Measurements from ENCODE around the gene ASPG. TPM values are rescaled to one million over a fixed set of nuclear protein-coding genes. Genes with fewer than 3 reads are reported as not detected.

ASPG gene
- polyA plus RNA-seq, 3 donors: 9.6 to 11.0 (median 10.8) TPM

DNA sequence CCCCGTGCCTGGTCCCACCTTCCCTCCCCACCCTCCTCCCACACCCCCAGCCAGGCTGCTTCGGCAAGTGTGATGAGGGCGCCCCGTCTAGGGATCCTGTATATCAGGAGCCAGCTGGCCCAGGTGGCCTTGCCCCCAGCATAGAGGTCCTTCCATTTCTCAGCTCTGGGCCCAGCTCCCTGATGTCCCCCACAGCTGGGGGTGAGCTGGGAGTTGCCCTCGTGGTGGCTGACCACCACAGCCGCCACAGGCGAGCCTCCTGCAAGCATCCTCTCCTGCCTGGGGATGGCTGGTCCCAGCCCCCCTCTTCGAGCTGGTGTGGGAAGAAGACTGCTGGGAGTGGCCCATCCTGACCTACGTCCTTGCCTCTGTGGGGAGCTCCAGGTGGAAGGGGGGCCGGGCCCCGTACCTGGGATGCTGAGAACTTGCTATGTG, 7.4 kb downstream of the ASPG start:
- no peak for DNase-seq (ENCODE audit: low read depth in 3 of 3, low spot score in 2 of 3)

DNA sequence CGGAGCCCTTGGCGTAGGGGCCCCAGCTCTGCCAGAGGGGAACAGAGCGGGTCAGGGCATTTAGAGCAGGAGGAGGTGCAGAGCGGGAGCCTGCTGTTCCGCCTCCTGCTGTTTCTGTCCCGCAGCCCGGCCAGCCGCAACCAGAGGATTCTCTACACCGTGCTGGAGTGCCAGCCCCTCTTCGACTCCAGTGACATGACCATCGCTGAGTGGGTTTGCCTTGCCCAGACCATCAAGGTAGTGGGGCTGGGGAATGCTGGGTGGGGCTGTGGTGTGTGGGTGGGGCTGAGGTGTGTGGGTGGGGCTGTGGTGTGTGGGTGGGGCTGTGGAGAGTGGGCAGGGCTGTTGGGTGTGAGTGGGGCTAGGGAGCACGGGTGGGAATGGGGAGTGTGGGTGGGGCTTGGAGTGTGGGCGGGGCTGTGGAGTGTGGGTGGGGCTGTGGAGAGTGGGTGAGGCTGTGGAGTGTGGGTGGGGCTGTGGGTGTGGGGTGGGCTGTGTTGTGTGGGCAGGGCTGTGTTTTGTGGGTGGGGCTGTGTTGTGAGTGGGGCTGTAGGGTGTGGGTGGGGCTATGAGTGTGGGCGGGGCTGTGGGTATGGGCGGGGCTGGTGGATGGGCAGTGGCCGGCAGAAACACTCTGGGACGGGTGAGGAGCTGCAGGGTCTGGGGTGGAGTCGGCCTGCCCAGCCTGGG, 8.0 kb downstream of the ASPG start:
- no peak for DNase-seq (ENCODE audit: low read depth in 3 of 3, low spot score in 2 of 3)

GRCh38 chr14:104094056-104094708, 8.7 kb downstream of the ASPG start:
- DNase-seq (ENCODE audit: low read depth in 3 of 3, low spot score in 2 of 3): no peak

- DNase-seq (ENCODE audit: low read depth in 3 of 3, low spot score in 2 of 3): no peak
Measured at GRCh38 chr14:104094709-104095425, 9.4 kb downstream of the ASPG start.

DNA sequence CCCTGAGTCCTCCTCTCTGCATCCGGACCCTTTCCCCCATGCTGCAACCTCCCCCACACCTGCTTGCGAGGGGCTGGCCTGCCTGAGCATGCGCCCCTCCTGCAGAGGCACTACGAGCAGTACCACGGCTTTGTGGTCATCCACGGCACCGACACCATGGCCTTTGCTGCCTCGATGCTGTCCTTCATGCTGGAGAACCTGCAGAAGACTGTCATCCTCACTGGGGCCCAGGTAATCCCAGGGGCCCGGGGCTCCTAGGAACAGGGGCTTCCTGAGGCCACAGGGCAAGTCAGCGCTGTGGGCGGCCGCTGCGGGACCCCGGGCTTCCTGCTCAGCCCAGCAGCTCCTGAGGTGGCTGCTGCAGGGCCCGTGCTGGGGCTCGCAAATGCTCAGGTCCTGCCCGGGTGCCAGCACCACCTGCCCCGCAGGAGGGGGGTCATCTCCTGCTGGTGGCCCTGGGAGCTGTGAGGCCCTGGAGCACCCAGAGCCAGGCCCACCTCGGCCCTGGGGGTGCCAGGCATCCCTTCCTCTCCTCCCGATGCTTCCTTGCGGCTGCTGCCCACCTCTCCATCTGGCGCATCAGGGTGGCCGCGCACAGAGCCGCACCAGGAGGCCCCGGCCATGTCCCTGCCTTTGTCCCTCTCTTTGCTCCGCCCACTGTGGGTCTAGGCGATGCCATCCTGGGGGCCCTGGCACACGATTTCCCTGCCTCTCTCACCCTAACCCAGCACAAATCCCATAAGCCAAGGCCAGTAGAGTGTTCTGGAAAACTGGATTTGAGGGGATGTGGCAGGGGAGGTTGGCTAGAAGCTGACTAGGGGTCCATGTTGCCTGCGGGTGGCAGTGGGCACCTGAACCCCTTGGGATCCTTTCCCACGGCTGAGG, 10.2 kb downstream of the ASPG start:
- no peak for DNase-seq (ENCODE audit: low read depth in 3 of 3, low spot score in 2 of 3)

DNA sequence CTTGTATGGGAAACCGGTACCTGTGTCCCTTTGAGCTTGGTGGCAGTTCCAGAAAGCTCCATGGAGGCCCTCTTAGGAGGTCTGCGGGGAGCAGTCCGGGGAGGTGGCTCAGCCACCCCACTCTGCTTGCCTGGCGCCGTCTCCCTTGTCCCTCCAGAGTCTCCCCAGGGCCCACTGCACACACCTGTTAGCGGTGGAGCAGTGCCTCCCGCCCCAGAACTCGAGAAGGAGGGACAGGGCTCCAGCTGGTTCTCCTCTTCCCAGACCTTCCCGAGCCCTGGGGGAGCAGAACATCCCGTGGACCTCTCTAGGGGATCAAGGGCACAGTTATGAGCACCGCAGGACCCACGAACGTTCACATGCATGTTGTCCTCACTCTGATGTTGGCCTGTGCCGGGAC, 10.8 kb downstream of the ASPG start:
- DNase-seq (ENCODE audit: low read depth in 3 of 3, low spot score in 2 of 3): no peak

- DNase-seq (ENCODE audit: low read depth in 3 of 3, low spot score in 2 of 3): no peak
Measured at GRCh38 chr14:104096751-104097700, 11.5 kb downstream of the ASPG start.

GRCh38 chr14:104098272-104099095, 13.0 kb downstream of the ASPG start:
- no peak for DNase-seq (ENCODE audit: low read depth in 3 of 3, low spot score in 2 of 3)

GRCh38 chr14:104099096-104100041, 13.9 kb downstream of the ASPG start:
- DNase-seq (ENCODE audit: low read depth in 3 of 3, low spot score in 2 of 3): no peak

DNA sequence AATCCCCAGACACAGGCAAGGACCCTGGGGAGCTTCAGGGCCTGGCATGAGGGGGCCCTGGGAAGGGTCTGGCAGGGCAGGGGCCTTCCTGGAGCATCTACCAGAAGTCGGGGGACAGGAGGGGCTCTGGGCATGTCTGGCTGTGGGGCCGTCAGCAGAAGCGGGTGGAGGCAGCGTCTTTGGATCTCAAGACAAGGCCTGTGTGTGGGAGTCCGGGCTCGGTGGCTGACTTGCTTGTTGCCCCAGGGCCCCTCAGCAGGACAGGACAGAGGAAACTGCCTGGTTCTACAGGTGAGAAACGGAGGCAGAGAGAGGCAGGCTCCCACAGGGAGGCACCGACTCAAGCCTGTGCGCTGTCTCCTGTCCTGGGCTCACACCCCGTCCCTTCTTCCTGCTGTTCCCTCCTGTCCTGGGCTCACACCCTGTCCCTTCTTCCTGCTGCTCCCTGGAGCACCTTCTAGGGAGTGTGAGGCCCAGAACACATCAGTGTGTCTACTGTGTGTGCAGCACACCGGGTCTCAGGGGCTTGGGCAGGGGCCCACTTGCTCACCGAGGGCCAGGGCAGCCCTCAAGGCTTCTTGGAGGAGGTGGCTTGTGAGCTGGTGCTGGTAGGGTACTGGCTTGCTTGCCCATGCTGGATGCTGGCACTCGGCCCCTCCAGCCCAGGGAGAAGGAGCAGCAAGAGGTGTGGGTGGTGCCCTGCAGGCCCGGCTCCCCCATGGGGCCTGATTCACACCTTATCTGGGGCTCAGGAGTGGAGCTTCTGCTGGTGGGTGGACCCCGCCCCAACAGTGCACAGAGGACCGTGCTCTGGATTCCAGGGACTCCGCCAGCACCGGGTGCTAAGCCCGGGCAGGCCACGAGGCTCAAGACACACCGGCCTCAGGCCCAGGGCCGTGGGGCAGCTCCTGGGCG, 14.9 kb downstream of the ASPG start:
- no peak for DNase-seq (ENCODE audit: low read depth in 3 of 3, low spot score in 2 of 3)

- DNase-seq (ENCODE audit: low read depth in 3 of 3, low spot score in 2 of 3): no peak
Measured at GRCh38 chr14:104101086-104101621, 15.7 kb downstream of the ASPG start.

GRCh38 chr14:104101651-104102281, 16.3 kb downstream of the ASPG start:
- no peak for DNase-seq (ENCODE audit: low read depth in 3 of 3, low spot score in 2 of 3)

DNA sequence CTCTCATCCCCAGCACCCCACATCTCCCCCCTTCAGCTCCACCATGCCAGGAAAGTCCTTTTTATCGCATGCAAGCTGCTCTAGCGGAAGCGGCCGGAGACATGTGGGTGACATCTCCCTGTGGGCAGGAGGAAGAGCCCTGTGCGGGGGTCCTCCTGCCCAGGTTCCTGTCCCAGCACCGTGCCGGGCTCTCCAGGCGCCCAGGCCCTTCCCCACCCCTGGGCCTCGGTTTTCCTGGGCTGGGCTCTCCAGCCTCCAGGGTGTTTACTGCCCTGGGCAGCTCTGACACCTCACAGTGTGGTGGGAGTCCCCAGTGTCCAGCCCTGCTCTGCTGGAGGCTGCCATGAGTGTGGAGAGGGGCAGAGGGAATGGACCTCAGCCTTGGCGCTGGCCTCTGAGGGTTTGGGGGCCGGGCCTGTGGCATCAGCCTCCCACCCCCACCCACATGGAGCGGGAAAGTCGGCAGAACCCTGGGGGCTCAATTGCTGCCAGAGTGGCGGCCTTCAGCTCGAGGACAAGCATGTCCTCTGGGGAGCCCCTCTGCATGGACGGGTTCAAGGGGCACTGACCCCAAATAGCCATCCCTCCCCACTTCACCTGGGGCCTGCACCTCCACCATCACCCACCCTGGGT, 16.9 kb downstream of the ASPG start:
- DNase-seq (ENCODE audit: low read depth in 3 of 3, low spot score in 2 of 3): no peak

GRCh38 chr14:104103061-104103445, 17.6 kb downstream of the ASPG start:
- DNase-seq (ENCODE audit: low read depth in 3 of 3, low spot score in 2 of 3): no peak

DNA sequence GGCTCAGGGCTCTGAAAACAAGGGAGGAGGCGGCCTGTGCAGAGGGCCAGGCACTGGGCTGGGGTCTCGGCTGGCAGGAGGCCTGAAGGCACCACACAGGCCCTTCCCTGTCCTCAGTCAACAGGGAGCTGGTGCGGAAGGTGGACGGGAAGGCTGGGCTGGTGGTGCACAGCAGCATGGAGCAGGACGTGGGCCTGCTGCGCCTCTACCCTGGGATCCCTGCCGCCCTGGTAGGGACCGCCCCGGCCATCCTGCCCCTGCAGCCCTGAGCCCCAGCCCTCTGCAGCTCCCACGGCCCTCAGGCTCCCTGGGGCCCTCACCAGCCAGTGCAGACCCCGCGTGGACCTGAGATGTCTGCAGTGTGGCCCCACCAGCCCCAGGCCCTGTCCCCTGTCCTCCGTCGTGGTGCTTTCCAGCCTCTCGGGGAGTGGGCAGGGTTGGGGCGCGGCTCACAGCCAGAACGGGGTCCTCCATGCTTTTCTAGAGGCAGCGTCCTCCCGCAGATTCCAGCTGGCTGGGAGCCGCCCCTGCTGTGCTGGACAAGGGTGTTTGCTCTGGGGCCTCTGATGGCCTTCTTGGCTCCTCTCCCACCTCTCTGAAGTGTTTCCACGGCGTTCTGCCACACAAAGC, 18.1 kb downstream of the ASPG start:
- DNase-seq (ENCODE audit: low read depth in 3 of 3, low spot score in 2 of 3): no peak
